ENCODE results near the gene C16orf96. TPM values are rescaled to one million over a fixed set of nuclear protein-coding genes. Genes with fewer than 3 reads are reported as not detected.

C16orf96 gene
- total and polyA plus RNA-seq, 2 experiments from 2014 or later, result 0.37 to 2.2 TPM

- DNase-seq (ENCODE audit: low spot score) (no peak), ATAC-seq (no peak)
- no peaks in the 10 kb centered on the region for H3K36me3 ChIP-seq (ENCODE audit: insufficient read depth)
- peaks cover 12% of the 10 kb centered on the region for H3K36me3 Mint-ChIP-seq (ENCODE audit: low read depth)
- H3K79me2 ChIP-seq (replicated peaks; ENCODE audit: insufficient read depth), result no peaks in the 10 kb centered on the region
- H3K27ac Mint-ChIP-seq, result no peak overlapping the region
- H3K4me1 ChIP-seq (ENCODE audit: insufficient read depth), result no peaks in the 10 kb centered on the region; the same call in 1 of the 2 replicates
- H3K4me3 Mint-ChIP-seq, result no peak overlapping the region
- H4K20me1 ChIP-seq (replicated peaks; ENCODE audit: insufficient read depth), result no peaks in the 10 kb centered on the region
- H2AFZ ChIP-seq, result no peak overlapping the region
- H3K9me2 ChIP-seq (ENCODE audit: insufficient read depth), result no peaks in the 10 kb centered on the region
- TF ChIP-seq ZNF462 (CRISPR knock-in tag; IDR thresholded peaks at IDR 0.05), result no peak
- no peaks in the 10 kb centered on the region for H3K9me3 Mint-ChIP-seq
- H3K27ac ChIP-seq (ENCODE audit: low read depth), result 0 out of 2 replicates have a peak overlapping the region, but pooled peaks have one; percentile 39
- H3K4me1 Mint-ChIP-seq, result peaks cover 7% of the 10 kb centered on the region
- peaks cover 5% of the 10 kb centered on the region; the same call in 1 of the 2 replicates for H3F3A ChIP-seq (replicated peaks; ENCODE audit: low read depth)
- H3K4me2 ChIP-seq, result no peak overlapping the region
- no peak overlapping the region for H3K4me3 ChIP-seq
- H3K27me3 ChIP-seq (ENCODE audit: insufficient read depth), result no peaks in the 10 kb centered on the region
- peaks cover 19% of the 10 kb centered on the region for H3K27me3 Mint-ChIP-seq (ENCODE audit: insufficient read depth, low read depth, poor library complexity)
These were observed 48.3 kb downstream of the C16orf96 start for GRCh38 chr16:4604401-4604800.

GRCh38 chr16:4606354-4606753, 50.2 kb downstream of the C16orf96 start:
- H3K27me3 ChIP-seq (ENCODE audit: insufficient read depth), result no peaks in the 10 kb centered on the region
- no peaks in the 10 kb centered on the region for H3K36me3 ChIP-seq (ENCODE audit: insufficient read depth)
- no peaks in the 10 kb centered on the region for H3K9me2 ChIP-seq (ENCODE audit: insufficient read depth)
- Mint-ChIP-seq H3K9me3 (no peaks in the 10 kb centered on the region), H3K27me3 (ENCODE audit: insufficient read depth, low read depth, poor library complexity) (peaks cover 15% of the 10 kb centered on the region), H3K4me1 (peaks cover 10% of the 10 kb centered on the region), H3K4me3 (no peak overlapping the region; the same call in 2 of the 3 replicates), H3K36me3 (ENCODE audit: low read depth) (peaks cover 12% of the 10 kb centered on the region), H3K27ac (no peak overlapping the region)
- H2AFZ ChIP-seq, result no peak overlapping the region
- ATAC-seq (no peak), DNase-seq (ENCODE audit: low spot score) (no peak)
- H3K4me3 ChIP-seq, result no peak overlapping the region
- H3F3A ChIP-seq (replicated peaks; ENCODE audit: low read depth), result no peaks in the 10 kb centered on the region; the same call in 1 of the 2 replicates
- H3K27ac ChIP-seq (ENCODE audit: low read depth), result no peak overlapping the region
- no peaks in the 10 kb centered on the region; the same call in none of the 2 replicates for H4K20me1 ChIP-seq (replicated peaks; ENCODE audit: insufficient read depth)
- peaks cover 1% of the 10 kb centered on the region; the same call in 1 of the 2 replicates for H3K4me1 ChIP-seq (ENCODE audit: insufficient read depth)
- no peak overlapping the region for H3K4me2 ChIP-seq
- H3K79me2 ChIP-seq (replicated peaks; ENCODE audit: insufficient read depth), result peaks cover 14% of the 10 kb centered on the region
- TF ChIP-seq EZH2phosphoT487 (IDR thresholded peaks at IDR 0.05; ENCODE audit: unreplicated experiment) (no peak), JUNB (IDR thresholded peaks at IDR 0.05; ENCODE audit: unreplicated experiment) (no peak), CTCF (conservative IDR thresholded peaks at IDR 0.05; ENCODE audit: low read depth in 2 of 2) (no peak), NANOG (IDR thresholded peaks at IDR 0.05; ENCODE audit: borderline replicate concordance) (no peak), EZH2 (IDR thresholded peaks at IDR 0.05; ENCODE audit: low read depth, unreplicated experiment) (no peak), REST (IDR thresholded peaks at IDR 0.05; ENCODE audit: unreplicated experiment) (no peak), ZNF331 (CRISPR knock-in tag; IDR thresholded peaks at IDR 0.05; ENCODE audit: low read depth) (no peak), POLR2AphosphoS5 (IDR thresholded peaks at IDR 0.05; ENCODE audit: low read depth) (no peak)

All from GM23338 (cell line).